SK-N-MC (cell line): ENCODE data around the gene IRF9.

Experiments
- EZH2 ChIP-seq: fragments of 200-600 bp; sonication (generic); IDR thresholded peaks from one replicate; pipeline ENCODE4 v1.6.1; 2017; ENCODE audit warnings: antibody characterized with exemption
- POLR2AphosphoS5 ChIP-seq: IDR thresholded peaks from 2 replicates; pipeline ENCODE4 v1.6.1; 2012; ENCODE audit warnings: mild to moderate bottlenecking, low read depth, low read length, borderline replicate concordance

DNA sequence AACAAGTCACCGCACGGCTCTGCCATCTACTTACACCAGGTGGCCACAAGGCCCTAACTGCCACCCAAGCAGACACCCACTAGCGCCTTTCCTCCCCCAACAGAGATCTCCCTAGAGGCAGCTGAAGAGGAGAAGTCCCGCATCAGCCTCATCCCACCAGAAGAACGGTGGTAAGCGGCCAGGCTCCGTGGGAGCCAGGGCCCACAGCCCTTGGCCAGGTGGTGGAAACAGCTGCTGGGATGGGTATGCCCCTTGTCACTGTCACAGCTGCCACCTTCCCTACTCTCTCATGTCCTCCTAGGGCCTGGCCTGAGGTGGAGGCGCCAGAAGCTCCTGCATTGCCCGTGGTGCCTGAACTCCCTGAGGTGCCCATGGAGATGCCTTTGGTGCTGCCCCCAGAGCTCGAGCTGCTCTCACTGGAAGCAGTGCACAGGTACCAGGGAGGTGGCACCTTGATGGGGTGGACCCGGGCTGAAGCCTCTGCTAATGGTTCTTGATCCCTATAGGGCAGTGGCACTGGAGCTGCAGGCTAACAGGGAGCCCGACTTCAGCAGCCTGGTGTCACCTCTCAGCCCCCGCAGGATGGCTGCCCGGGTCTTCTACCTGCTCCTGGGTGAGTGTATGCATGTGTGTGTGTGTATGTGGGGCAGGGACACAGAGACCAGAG lies 18.4 kb downstream of the IRF9 start:
- no peak for TF ChIP-seq EZH2
- TF ChIP-seq POLR2AphosphoS5, result no peak
